Esophagus (tissue), 2 donors: Measurements from ENCODE around the gene MSH2. TPM values are rescaled to one million over a fixed set of nuclear protein-coding genes. Genes with fewer than 3 reads are reported as not detected.

Experiments
- H3K27ac ChIP-seq, 2 donors: one replicate each; pipeline ENCODE4 v1.5.1; 2013; ENCODE audit warnings: low read depth in 2 of 2, mild to moderate bottlenecking in 2 of 2, inconsistent platforms in 1 of 2, low read length in 1 of 2, moderate library complexity in 1 of 2
- H3K27me3 ChIP-seq, 2 donors: one replicate each; pipeline ENCODE4 v1.6.1; 2013; ENCODE audit warnings: low read length in 2 of 2, control low read depth in 1 of 2, mild to moderate bottlenecking in 1 of 2; ENCODE audit not compliant: insufficient read depth in 2 of 2, control insufficient read depth in 1 of 2
- H3K36me3 ChIP-seq, 2 donors: one replicate each; pipeline ENCODE4 v1.6.1; 2013; ENCODE audit warnings: low read length in 1 of 2; ENCODE audit not compliant: control insufficient read depth in 2 of 2, insufficient read depth in 2 of 2
- H3K4me1 ChIP-seq, 2 donors: one replicate each; pipeline ENCODE4 v1.6.1; 2013; ENCODE audit warnings: low read length in 1 of 2; ENCODE audit not compliant: control insufficient read depth in 2 of 2, insufficient read depth in 2 of 2
- H3K4me3 ChIP-seq, 2 donors: one replicate each; pipeline ENCODE4 v1.5.1; 2013; ENCODE audit warnings: low read length in 2 of 2, mild to moderate bottlenecking in 2 of 2, low read depth in 1 of 2, moderate library complexity in 1 of 2
- H3K9me3 ChIP-seq, 2 donors: one replicate each; pipeline ENCODE4 v1.6.1; 2013; ENCODE audit warnings: mild to moderate bottlenecking in 2 of 2, low read depth in 1 of 2, low read length in 1 of 2, moderate library complexity in 1 of 2; ENCODE audit not compliant: control insufficient read depth in 2 of 2, insufficient read depth in 1 of 2
- WGBS, 2 donors: extraction: QIAGEN DNeasy Blood & Tissue Kit; methylation state at CpG; one replicate each; pipeline ENCODE4 v1.1.7; 2013; 5-methylcytosine and 5-hydroxymethylcytosine counted together
- polyA plus RNA-seq, 2 donors: library from polyadenylated mRNA; stranded (reverse); fragments of 200-250 nt; gene quantifications; one replicate each; pipeline ENCODE4 v1.2.3, GENCODE V29; 2013
- donor health status: healthy with polysubstance abuse.
- donor health status: Bipolar disorder and iron deficiency.

MSH2 gene
- polyA plus RNA-seq, 2 donors: 6.2 to 12.0 TPM

DNA sequence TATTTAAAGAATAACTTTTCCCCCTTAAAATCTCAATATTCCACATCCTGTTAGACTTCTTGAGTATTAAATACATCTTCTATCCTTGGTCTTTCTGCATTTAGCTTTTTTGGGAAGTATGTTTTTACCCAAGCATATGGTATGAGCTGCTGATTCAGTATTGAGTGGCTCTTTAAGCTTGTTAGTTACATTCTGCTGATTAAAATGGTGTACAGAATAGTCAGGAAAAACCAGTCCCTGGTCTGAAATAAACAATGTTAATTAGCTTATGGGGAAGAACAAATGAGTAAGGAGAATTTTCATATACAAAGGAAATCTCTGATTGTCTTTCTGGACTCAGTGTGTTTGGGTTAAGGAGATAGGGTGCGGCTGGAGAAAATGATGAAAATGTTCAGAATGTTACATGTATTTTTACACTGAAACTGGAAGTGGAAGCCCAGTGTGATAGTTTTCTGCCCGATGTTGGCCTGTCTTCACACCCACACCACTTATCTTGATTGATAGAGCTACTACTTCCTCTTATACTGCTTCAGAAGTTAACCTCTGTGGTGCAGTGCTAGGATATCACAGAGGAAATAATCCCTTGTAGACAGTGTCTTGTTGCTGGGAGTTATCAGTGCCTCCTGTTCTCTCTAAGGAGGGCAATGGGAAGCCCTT is 84.0 kb downstream of the MSH2 start:
- H3K4me3 ChIP-seq: no peak overlapping the region
- 42 to 45% methylated on average over 2 of the region's 2 CpGs for WGBS, 2 donors
- H3K36me3 ChIP-seq: no peaks in the 10 kb centered on the region
- H3K27me3 ChIP-seq: no peaks in the 10 kb centered on the region
- H3K9me3 ChIP-seq: no peaks in the 10 kb centered on the region
- peaks cover 0 to 4% of the 10 kb centered on the region in 2 donors for H3K4me1 ChIP-seq
- H3K27ac ChIP-seq: no peak overlapping the region

GRCh38 chr2:47487498-47487875 is 84.5 kb downstream of the MSH2 start:
- Histone ChIP-seq H3K36me3 (no peaks in the 10 kb centered on the region), H3K4me1 (peaks cover 0 to 4% of the 10 kb centered on the region in 2 donors), H3K27me3 (no peaks in the 10 kb centered on the region), H3K9me3 (no peaks in the 10 kb centered on the region), H3K27ac (no peak overlapping the region), H3K4me3 (no peak overlapping the region)
- 86 to 88% methylated on average over 1 of the region's 1 CpG for WGBS, 2 donors

GRCh38 chr2:47488870-47489584 is 86.1 kb downstream of the MSH2 start:
- no peaks in the 10 kb centered on the region for H3K27me3 ChIP-seq
- H3K27ac ChIP-seq: no peak overlapping the region

GRCh38 chr2:47490406-47490805 is 87.5 kb downstream of the MSH2 start:
- H3K4me1 ChIP-seq: peaks cover 0 to 4% of the 10 kb centered on the region in 2 donors
- no peaks in the 10 kb centered on the region for H3K36me3 ChIP-seq
- WGBS, 2 donors: 78 to 83% methylated on average over 6 of the region's 6 CpGs

More at GRCh38 chr2:47488870-47489584, 86.1 kb downstream of the MSH2 start:
- no peak overlapping the region for H3K4me3 ChIP-seq
- H3K36me3 ChIP-seq: no peaks in the 10 kb centered on the region
- no peaks in the 10 kb centered on the region for H3K9me3 ChIP-seq
- H3K4me1 ChIP-seq: peaks cover 0 to 4% of the 10 kb centered on the region in 2 donors
- 53 to 54% methylated on average over 9 of the region's 9 CpGs for WGBS, 2 donors

DNA sequence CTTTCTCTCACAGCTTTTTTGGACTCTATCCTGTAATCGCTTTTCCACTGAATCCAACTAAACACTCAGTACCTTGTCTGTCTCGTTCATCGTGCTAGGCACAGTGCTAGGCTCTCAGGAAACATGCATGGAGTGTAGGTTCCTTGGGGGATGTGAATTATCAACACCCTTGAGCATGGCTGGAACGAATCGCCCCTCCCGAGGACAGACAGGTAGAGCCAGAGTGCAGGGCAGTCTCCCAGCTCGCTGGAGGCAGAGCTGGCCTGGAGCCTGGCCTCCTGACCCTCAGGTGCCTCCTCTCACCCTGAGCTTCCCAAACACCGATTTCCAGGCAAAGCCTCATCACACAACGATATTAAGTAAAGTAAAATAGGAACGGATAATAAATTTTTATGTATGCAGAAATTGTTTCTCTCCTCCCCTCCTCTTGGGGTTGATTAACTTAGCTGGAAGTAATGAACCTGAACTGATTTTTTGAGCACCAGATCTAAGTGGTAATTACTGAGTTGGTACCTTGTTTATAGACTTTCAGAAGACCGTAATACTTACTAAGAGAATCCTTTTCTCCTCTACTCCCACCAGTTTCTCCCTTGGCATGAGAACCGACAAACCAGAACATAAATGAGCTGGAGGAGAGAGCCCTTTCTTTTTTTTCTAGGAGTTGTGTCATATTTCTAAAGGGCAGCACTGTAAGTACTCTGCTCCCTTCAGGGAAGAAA is 90.5 kb downstream of the MSH2 start:
- 89 to 90% methylated on average over 12 of the region's 12 CpGs for WGBS, 2 donors
- Histone ChIP-seq H3K4me1 (no peaks in the 10 kb centered on the region), H3K27me3 (no peaks in the 10 kb centered on the region), H3K27ac (no peak overlapping the region), H3K36me3 (no peaks in the 10 kb centered on the region), H3K4me3 (no peak overlapping the region), H3K9me3 (no peaks in the 10 kb centered on the region)

More at GRCh38 chr2:47490406-47490805, 87.5 kb downstream of the MSH2 start:
- Histone ChIP-seq H3K27ac (no peak overlapping the region), H3K27me3 (no peaks in the 10 kb centered on the region), H3K9me3 (no peaks in the 10 kb centered on the region), H3K4me3 (no peak overlapping the region)

DNA sequence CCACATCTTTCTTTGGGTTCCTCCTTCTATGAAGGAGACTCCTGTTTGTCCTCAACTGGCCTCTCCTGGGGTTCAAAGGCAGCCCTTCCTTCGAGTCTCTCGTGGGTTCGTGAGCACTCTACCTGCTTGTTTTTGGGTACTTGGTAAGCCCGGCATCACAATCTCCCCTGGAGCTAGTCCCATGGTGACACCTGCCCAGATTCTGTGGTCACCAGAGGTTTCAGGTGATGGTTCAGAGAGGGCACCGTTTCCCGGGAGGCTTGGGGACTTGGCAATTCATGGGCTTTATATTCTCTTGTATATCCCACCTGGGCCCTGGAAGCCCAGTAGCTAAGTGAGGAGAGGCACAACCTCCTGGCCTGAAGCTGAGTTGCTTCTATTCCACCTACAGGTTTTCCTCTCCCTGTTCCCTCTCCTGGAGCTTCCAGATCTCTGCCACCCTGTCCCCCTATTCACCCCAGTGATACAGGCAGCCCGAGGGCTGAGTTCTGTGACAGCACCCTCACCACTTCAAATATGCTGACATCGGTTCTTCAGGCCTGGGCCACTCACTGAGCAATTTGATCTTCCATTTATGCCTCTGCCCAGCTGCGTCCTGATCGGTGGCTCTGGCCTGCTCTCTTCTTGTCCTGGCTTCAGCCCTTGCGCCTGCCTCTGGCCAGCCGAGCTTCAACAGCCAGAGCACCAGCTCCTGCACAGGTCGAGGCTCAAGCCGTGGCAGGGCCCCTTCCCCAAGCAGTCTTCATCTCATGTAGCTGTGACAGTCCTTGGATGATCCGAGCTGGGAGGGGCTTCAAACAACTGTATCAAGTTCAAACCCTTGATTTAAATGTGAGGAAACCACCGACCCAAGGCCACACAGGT is 91.5 kb downstream of the MSH2 start:
- Histone ChIP-seq H3K27ac (no peak overlapping the region), H3K4me3 (no peak overlapping the region), H3K4me1 (peaks cover 0 to 2% of the 10 kb centered on the region in 2 donors), H3K27me3 (no peaks in the 10 kb centered on the region), H3K36me3 (no peaks in the 10 kb centered on the region), H3K9me3 (no peaks in the 10 kb centered on the region)
- WGBS, 2 donors: 89 to 90% methylated on average over 16 of the region's 16 CpGs

GRCh38 chr2:47497843-47498460 is 95.0 kb downstream of the MSH2 start:
- Histone ChIP-seq H3K27me3 (no peaks in the 10 kb centered on the region), H3K9me3 (peaks cover 0 to 5% of the 10 kb centered on the region in 2 donors), H3K4me3 (no peak overlapping the region), H3K27ac (no peak overlapping the region), H3K36me3 (no peaks in the 10 kb centered on the region), H3K4me1 (peaks cover 0 to 2% of the 10 kb centered on the region in 2 donors)
- 78 to 85% methylated on average over 8 of the region's 8 CpGs for WGBS, 2 donors

DNA sequence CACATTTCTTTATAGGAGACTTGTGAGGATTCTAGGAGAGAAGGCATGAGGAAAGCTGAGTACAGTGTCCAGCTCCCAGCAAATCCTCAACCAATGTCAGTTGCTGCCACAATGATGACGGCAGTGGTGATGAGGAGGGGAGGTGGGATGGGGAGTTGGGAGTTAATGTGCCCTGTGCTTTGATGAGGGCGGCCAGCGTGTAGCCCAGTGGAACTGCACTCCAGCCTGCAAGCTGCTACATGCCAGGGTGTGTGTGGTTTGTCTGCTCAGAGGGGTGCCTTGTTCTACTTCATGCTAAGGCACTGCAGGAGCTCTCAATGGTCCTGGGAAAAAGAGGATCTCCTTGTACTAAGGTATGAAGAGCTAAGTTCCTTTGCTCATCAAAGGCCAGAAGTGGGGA is 96.1 kb downstream of the MSH2 start:
- H3K9me3 ChIP-seq: peaks cover 0 to 5% of the 10 kb centered on the region in 2 donors
- H3K4me3 ChIP-seq: no peak overlapping the region
- H3K36me3 ChIP-seq: no peaks in the 10 kb centered on the region
- peaks cover 0 to 2% of the 10 kb centered on the region in 2 donors for H3K4me1 ChIP-seq
- no peak overlapping the region for H3K27ac ChIP-seq
- no peaks in the 10 kb centered on the region for H3K27me3 ChIP-seq
- WGBS, 2 donors: 75 to 85% methylated on average over 3 of the region's 3 CpGs
